ENCODE data around the gene BEST4.
"Not testable (repeated sequence)": the region's sequence is repeated elsewhere in the genome, so short reads cannot be mapped to it uniquely, and the experiment has no call there.

DNA sequence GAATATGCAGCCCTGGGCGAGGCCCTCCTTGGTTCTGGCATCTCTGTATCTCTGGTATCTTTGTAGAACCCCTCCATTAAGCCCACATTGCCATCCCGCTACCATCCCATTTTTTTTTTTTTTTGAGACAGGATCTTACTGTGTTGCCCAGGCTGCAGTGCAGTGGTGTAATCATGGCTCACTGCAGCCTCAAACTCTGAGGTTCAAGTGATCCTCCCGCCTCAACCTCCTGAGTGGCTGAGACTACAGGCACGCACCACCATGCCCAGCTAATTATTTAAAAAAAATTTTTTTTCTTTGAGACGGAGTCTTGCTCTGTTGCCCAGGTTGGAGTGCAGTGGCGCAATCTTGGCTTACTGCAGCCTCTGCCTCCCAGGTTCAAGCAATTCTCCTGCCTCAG, 36.4 kb upstream of the BEST4 start:
- TF ChIP-seq MYC (IDR thresholded peaks at IDR 0.05; ENCODE audit: low read depth, low read length); POLR2AphosphoS5 (IDR thresholded peaks at IDR 0.05; ENCODE audit: insufficient read depth, low read depth, low read length): not testable (repeated sequence)
- TF ChIP-seq, protein P1, sequence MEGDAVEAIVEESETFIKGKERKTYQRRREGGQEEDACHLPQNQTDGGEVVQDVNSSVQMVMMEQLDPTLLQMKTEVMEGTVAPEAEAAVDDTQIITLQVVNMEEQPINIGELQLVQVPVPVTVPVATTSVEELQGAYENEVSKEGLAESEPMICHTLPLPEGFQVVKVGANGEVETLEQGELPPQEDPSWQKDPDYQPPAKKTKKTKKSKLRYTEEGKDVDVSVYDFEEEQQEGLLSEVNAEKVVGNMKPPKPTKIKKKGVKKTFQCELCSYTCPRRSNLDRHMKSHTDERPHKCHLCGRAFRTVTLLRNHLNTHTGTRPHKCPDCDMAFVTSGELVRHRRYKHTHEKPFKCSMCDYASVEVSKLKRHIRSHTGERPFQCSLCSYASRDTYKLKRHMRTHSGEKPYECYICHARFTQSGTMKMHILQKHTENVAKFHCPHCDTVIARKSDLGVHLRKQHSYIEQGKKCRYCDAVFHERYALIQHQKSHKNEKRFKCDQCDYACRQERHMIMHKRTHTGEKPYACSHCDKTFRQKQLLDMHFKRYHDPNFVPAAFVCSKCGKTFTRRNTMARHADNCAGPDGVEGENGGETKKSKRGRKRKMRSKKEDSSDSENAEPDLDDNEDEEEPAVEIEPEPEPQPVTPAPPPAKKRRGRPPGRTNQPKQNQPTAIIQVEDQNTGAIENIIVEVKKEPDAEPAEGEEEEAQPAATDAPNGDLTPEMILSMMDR (IDR thresholded peaks at IDR 0.05; ENCODE audit: extremely low read depth in 1 of 2, insufficient read depth in 1 of 2, low read depth in 1 of 2, low read length in 2 of 2) = not testable (repeated sequence)

Measured in endothelial cell of umbilical vein (primary cell).